ENCODE results near the gene SLC25A29.
A peak's percentile ranks its signal among the peaks of the same experiment; 100 is the strongest.
"Not testable (repeated sequence)": the region's sequence is repeated elsewhere in the genome, so short reads cannot be mapped to it uniquely, and the experiment has no call there.

Gene SLC25A29

GRCh38 chr14:100285021-100285912 lies 21.0 kb downstream of the SLC25A29 start:
- Histone ChIP-seq H3K4me3 (ENCODE audit: low read length in 2 of 2) (peak overlapping the region in 1 of 2 donors; percentile 87), H4K8ac (ENCODE audit: low read depth, low read length) (peak overlapping the region; percentile 89), H3K18ac (ENCODE audit: low read length) (peak overlapping the region; percentile 100), H3K9ac (ENCODE audit: low read depth, low read length, poor library complexity) (peak overlapping the region; percentile 99), H2BK12ac (ENCODE audit: low read length) (no peak overlapping the region), H3K36me3 (replicated peaks in 1 of 2; ENCODE audit: control insufficient read depth in 2 of 2, insufficient read depth in 2 of 2, low read length in 2 of 2) (peaks cover 17 to 42% of the 10 kb centered on the region in 2 donors), H2AFZ (ENCODE audit: low read length) (no peak overlapping the region), H3K4ac (ENCODE audit: low read length) (peak overlapping the region; percentile 97), H2AK5ac (ENCODE audit: low read depth, low read length) (peak overlapping the region; percentile 53), H4K91ac (ENCODE audit: low read depth, low read length, poor library complexity) (no peak overlapping the region), H2BK120ac (ENCODE audit: low read depth, low read length) (no peak overlapping the region), H3K79me1 (ENCODE audit: low read depth, low read length) (peaks cover 9% of the 10 kb centered on the region), H3K9me3 (replicated peaks in 1 of 2; ENCODE audit: control insufficient read depth in 2 of 2, insufficient read depth in 1 of 2, low read depth in 1 of 2, low read length in 2 of 2) (peaks cover 0 to 1% of the 10 kb centered on the region in 2 donors), H3K4me1 (ENCODE audit: control insufficient read depth in 2 of 2, insufficient read depth in 1 of 2, low read depth in 1 of 2, low read length in 2 of 2) (peaks cover 3 to 9% of the 10 kb centered on the region in 2 donors), H3K14ac (ENCODE audit: low read length) (peak overlapping the region; percentile 77), H3K23ac (ENCODE audit: low read depth, low read length, poor library complexity) (peak overlapping the region; percentile 69), H2BK5ac (ENCODE audit: low read length) (peak overlapping the region; percentile 62), H3K27ac (replicated peaks; ENCODE audit: low read length) (peak overlapping the region; percentile 38), H2BK15ac (ENCODE audit: low read length) (no peak overlapping the region), H3K4me2 (ENCODE audit: insufficient read depth, low read length, poor library complexity, severe bottlenecking) (peak overlapping the region; percentile 79), H3K27me3 (ENCODE audit: control insufficient read depth in 3 of 3, insufficient read depth in 3 of 3, low read depth in 1 of 3, low read length in 3 of 3) (no peaks in the 10 kb centered on the region)
- no CpG with 5 or more reads among the region's 82 CpGs for WGBS, 2 donors (ENCODE audit: extremely low coverage in 2 of 2, insufficient read length in 2 of 2, insufficient replicate concordance in 1 of 2)
- DNase-seq (ENCODE audit: low spot score), result peak; percentile 66

- H3K18ac ChIP-seq (ENCODE audit: low read length), result no peak overlapping the region
- no peak for DNase-seq (ENCODE audit: low spot score)
- H3K4me1 ChIP-seq (ENCODE audit: control insufficient read depth in 2 of 2, insufficient read depth in 1 of 2, low read depth in 1 of 2, low read length in 2 of 2), result peaks cover 0 to 6% of the 10 kb centered on the region in 2 donors
- no peak overlapping the region for H2BK5ac ChIP-seq (ENCODE audit: low read length)
- H2BK120ac ChIP-seq (ENCODE audit: low read depth, low read length), result no peak overlapping the region
- H3K27ac ChIP-seq (replicated peaks; ENCODE audit: low read length), result no peak overlapping the region
- H3K23ac ChIP-seq (ENCODE audit: low read depth, low read length, poor library complexity), result no peak overlapping the region
- peaks cover 12 to 45% of the 10 kb centered on the region in 2 donors for H3K36me3 ChIP-seq (replicated peaks in 1 of 2; ENCODE audit: control insufficient read depth in 2 of 2, insufficient read depth in 2 of 2, low read length in 2 of 2)
- no peak overlapping the region for H3K14ac ChIP-seq (ENCODE audit: low read length)
- H4K91ac ChIP-seq (ENCODE audit: low read depth, low read length, poor library complexity), result no peak overlapping the region
- WGBS, 2 donors (ENCODE audit: extremely low coverage in 2 of 2, insufficient read length in 2 of 2, insufficient replicate concordance in 1 of 2), result no CpG with 5 or more reads among the region's 26 CpGs
- no peak overlapping the region for H2AFZ ChIP-seq (ENCODE audit: low read length)
- H3K9me3 ChIP-seq (replicated peaks in 1 of 2; ENCODE audit: control insufficient read depth in 2 of 2, insufficient read depth in 1 of 2, low read depth in 1 of 2, low read length in 2 of 2), result no peaks in the 10 kb centered on the region
- no peaks in the 10 kb centered on the region for H3K27me3 ChIP-seq (ENCODE audit: control insufficient read depth in 3 of 3, insufficient read depth in 3 of 3, low read depth in 1 of 3, low read length in 3 of 3)
- H2BK12ac ChIP-seq (ENCODE audit: low read length), result no peak overlapping the region
- H3K4me2 ChIP-seq (ENCODE audit: insufficient read depth, low read length, poor library complexity, severe bottlenecking), result no peak overlapping the region
- no peak overlapping the region for H3K4me3 ChIP-seq (ENCODE audit: low read length in 2 of 2)
- H4K8ac ChIP-seq (ENCODE audit: low read depth, low read length), result no peak overlapping the region
- H3K9ac ChIP-seq (ENCODE audit: low read depth, low read length, poor library complexity), result no peak overlapping the region
- no peak overlapping the region for H3K4ac ChIP-seq (ENCODE audit: low read length)
- peaks cover 7% of the 10 kb centered on the region for H3K79me1 ChIP-seq (ENCODE audit: low read depth, low read length)
- H2AK5ac ChIP-seq (ENCODE audit: low read depth, low read length), result peak overlapping the region; percentile 30
- H2BK15ac ChIP-seq (ENCODE audit: low read length), result no peak overlapping the region
These were observed 22.0 kb downstream of the SLC25A29 start for GRCh38 chr14:100283984-100284881.

- not testable (repeated sequence) for H3K27ac ChIP-seq (replicated peaks; ENCODE audit: low read length)
- no CpG with 5 or more reads among the region's 9 CpGs for WGBS, 2 donors (ENCODE audit: extremely low coverage in 2 of 2, insufficient read length in 2 of 2, insufficient replicate concordance in 1 of 2)
These were observed 22.8 kb downstream of the SLC25A29 start for GRCh38 chr14:100283436-100283835.

More at GRCh38 chr14:100283436-100283835, 22.8 kb downstream of the SLC25A29 start:
- H2BK5ac ChIP-seq (ENCODE audit: low read length); H4K8ac ChIP-seq (ENCODE audit: low read depth, low read length); H3K23ac ChIP-seq (ENCODE audit: low read depth, low read length, poor library complexity); H2BK15ac ChIP-seq (ENCODE audit: low read length); H2BK12ac ChIP-seq (ENCODE audit: low read length); H2AFZ ChIP-seq (ENCODE audit: low read length); DNase-seq (ENCODE audit: low spot score); H2BK120ac ChIP-seq (ENCODE audit: low read depth, low read length); H3K4me1 ChIP-seq (ENCODE audit: control insufficient read depth in 2 of 2, insufficient read depth in 1 of 2, low read depth in 1 of 2, low read length in 2 of 2); H3K9me3 ChIP-seq (replicated peaks in 1 of 2; ENCODE audit: control insufficient read depth in 2 of 2, insufficient read depth in 1 of 2, low read depth in 1 of 2, low read length in 2 of 2); H3K4ac ChIP-seq (ENCODE audit: low read length); H3K9ac ChIP-seq (ENCODE audit: low read depth, low read length, poor library complexity); H3K79me1 ChIP-seq (ENCODE audit: low read depth, low read length); H2AK5ac ChIP-seq (ENCODE audit: low read depth, low read length); H4K91ac ChIP-seq (ENCODE audit: low read depth, low read length, poor library complexity); H3K4me3 ChIP-seq (ENCODE audit: low read length in 2 of 2); H3K14ac ChIP-seq (ENCODE audit: low read length); H3K18ac ChIP-seq (ENCODE audit: low read length); H3K27me3 ChIP-seq (ENCODE audit: control insufficient read depth in 3 of 3, insufficient read depth in 3 of 3, low read depth in 1 of 3, low read length in 3 of 3); H3K4me2 ChIP-seq (ENCODE audit: insufficient read depth, low read length, poor library complexity, severe bottlenecking): not testable (repeated sequence)
- peaks cover 12 to 44% of the 10 kb centered on the region in 2 donors for H3K36me3 ChIP-seq (replicated peaks in 1 of 2; ENCODE audit: control insufficient read depth in 2 of 2, insufficient read depth in 2 of 2, low read length in 2 of 2)

Measured in neuronal stem cell (in vitro differentiated cells).